H1 (cell line): ENCODE measurements around the gene MED16. TPM values are rescaled to one million over a fixed set of nuclear protein-coding genes. Genes with fewer than 3 reads are reported as not detected.

ENCODE experiments used
- CHD2 ChIP-seq: IDR thresholded peaks from 2 replicates; pipeline ENCODE4 v1.6.1; 2012; ENCODE audit warnings: low read length, improper control_type of control experiment
- CREB1 ChIP-seq: IDR thresholded peaks from 2 replicates; pipeline ENCODE4 v1.6.1; 2012; ENCODE audit warnings: inconsistent platforms
- CTBP2 ChIP-seq: IDR thresholded peaks from 2 replicates; pipeline ENCODE4 v1.7.0; 2011; ENCODE audit warnings: borderline replicate concordance, mild to moderate bottlenecking, moderate library complexity, mixed read lengths, low read length; ENCODE audit not compliant: insufficient read depth, insufficient read length
- EP300 ChIP-seq, 2 experiments: IDR thresholded peaks; 1 replicate in 1 of 2; 2 replicates in 1 of 2; pipeline ENCODE4 v1.6.1; 2011 to 2012; ENCODE audit warnings: low read depth in 2 of 2, low read length in 2 of 2, mild to moderate bottlenecking in 2 of 2, borderline replicate concordance in 1 of 2, inconsistent platforms in 1 of 2, moderate library complexity in 1 of 2
- EZH2 ChIP-seq: fragments of 200-600 bp; sonication (generic); IDR thresholded peaks from 2 replicates; pipeline ENCODE4 v1.7.1; 2012; ENCODE audit warnings: low read depth, mild to moderate bottlenecking, moderate library complexity, low read length, inconsistent platforms; ENCODE audit not compliant: severe bottlenecking
- FOSL1 ChIP-seq: IDR thresholded peaks from 2 replicates; pipeline ENCODE4 v1.6.1; 2011; ENCODE audit warnings: mild to moderate bottlenecking, low read depth, low read length, moderate library complexity; ENCODE audit not compliant: insufficient read depth
- GABPA ChIP-seq: IDR thresholded peaks from 2 replicates; pipeline ENCODE4 v1.6.1; 2011; ENCODE audit warnings: mild to moderate bottlenecking, low read length, moderate library complexity, borderline replicate concordance; ENCODE audit not compliant: insufficient read depth
- HDAC2 ChIP-seq, 2 experiments: fragments of 300-600 bp in 1 of 2; sonication (generic) in 1 of 2; IDR thresholded peaks; 2 replicates each; pipeline ENCODE4 v1.6.1; 2011 to 2012; ENCODE audit warnings: low read depth in 2 of 2, low read length in 2 of 2, mild to moderate bottlenecking in 2 of 2, moderate library complexity in 2 of 2, borderline replicate concordance in 1 of 2, inconsistent platforms in 1 of 2
- JUND ChIP-seq: IDR thresholded peaks from 2 replicates; pipeline ENCODE4 v1.6.1; 2011; ENCODE audit warnings: mild to moderate bottlenecking, improper control_type of control experiment, low read length
- KDM4A ChIP-seq: IDR thresholded peaks from one replicate; pipeline ENCODE4 v1.7.1; 2012; ENCODE audit warnings: low read depth, mild to moderate bottlenecking, moderate library complexity, low read length, inconsistent platforms; ENCODE audit not compliant: severe bottlenecking
- NANOG ChIP-seq: IDR thresholded peaks from 2 replicates; pipeline ENCODE4 v1.6.1; 2011; ENCODE audit warnings: low read length, low read depth, mild to moderate bottlenecking, inconsistent platforms; ENCODE audit not compliant: insufficient read depth, poor library complexity, severe bottlenecking
- PHF8 ChIP-seq: fragments of 200-600 bp; sonication (generic); conservative IDR thresholded peaks from 2 replicates; pipeline ENCODE4 v1.7.1; 2012; ENCODE audit warnings: low read depth, mild to moderate bottlenecking, inconsistent platforms, low read length, moderate library complexity
- POU5F1 ChIP-seq: IDR thresholded peaks from 2 replicates; pipeline ENCODE4 v1.6.1; 2011; ENCODE audit warnings: low read depth, mild to moderate bottlenecking, low read length, moderate library complexity
- RBBP5 ChIP-seq: IDR thresholded peaks from 2 replicates; pipeline ENCODE4 v1.7.1; 2012; ENCODE audit warnings: low read depth, mild to moderate bottlenecking, inconsistent platforms, low read length, moderate library complexity, borderline replicate concordance
- RNF2 ChIP-seq: fragments of 200-900, 300-1000 bp; sonication (generic); IDR thresholded peaks from 2 replicates; pipeline ENCODE4 v1.7.1; 2016; ENCODE audit warnings: borderline replicate concordance, low read depth, mild to moderate bottlenecking, antibody characterized with exemption, low read length; ENCODE audit not compliant: poor library complexity, severe bottlenecking; ENCODE audit errors: missing control alignments
- SIRT6 ChIP-seq: IDR thresholded peaks from one replicate; pipeline ENCODE4 v1.7.1; 2012; ENCODE audit warnings: low read length, inconsistent platforms
- SP2 ChIP-seq: IDR thresholded peaks from 2 replicates; pipeline ENCODE4 v1.6.1; 2012; ENCODE audit warnings: mild to moderate bottlenecking, low read length, inconsistent platforms
- TAF7 ChIP-seq: optimal IDR thresholded peaks from 2 replicates; pipeline ENCODE3; 2011; ENCODE audit warnings: low read depth, mild to moderate bottlenecking, inconsistent platforms, low read length, moderate library complexity, borderline replicate concordance
- TCF12 ChIP-seq: IDR thresholded peaks from 2 replicates; pipeline ENCODE4 v1.6.1; 2011; ENCODE audit warnings: low read depth, mild to moderate bottlenecking, low read length
- TEAD4 ChIP-seq: IDR thresholded peaks from 2 replicates; pipeline ENCODE4 v1.6.1; 2012; ENCODE audit warnings: low read depth, low read length, inconsistent platforms, mixed read lengths
- YY1 ChIP-seq: IDR thresholded peaks from 2 replicates; pipeline ENCODE4 v1.6.1; 2011; ENCODE audit warnings: low read depth, mild to moderate bottlenecking, low read length
- polyA plus RNA-seq, 7 experiments: library from polyadenylated mRNA; depleted of rRNA in 3 of 7; stranded (reverse) in 5 of 7; unstranded in 2 of 7; fragments of >200 nt in 5 of 7; fragments of 200-250 nt in 2 of 7; gene quantifications; 1 replicate in 5 of 7; 2 replicates in 1 of 7; 4 replicates in 1 of 7; pipeline versions ENCODE4 v1.2.1 to v1.2.3, GENCODE V29; 2011 to 2013; ENCODE audit warnings: missing spikeins in 2 of 7, mixed read lengths in 2 of 7
- total RNA-seq: library from RNA; stranded (reverse); fragmentation: NEBNext Ultra II Directional; extraction: Animal tissue kit (Norgen Biotek cat#: 25700); gene quantifications from 2 replicates; pipeline ENCODE4 v1.2.1, GENCODE V29; 2021
- TF ChIP-seq, protein P1 (sequence below): IDR thresholded peaks from 2 replicates; pipeline ENCODE4 v1.6.1; 2012; ENCODE audit warnings: inconsistent platforms

The MED16 gene
- total and polyA plus RNA-seq, 2 of the 8 experiments (the other 6 are each of a cell fraction or from before 2014, with no cell fraction given), result 51.0 to 67.2 TPM

DNA sequence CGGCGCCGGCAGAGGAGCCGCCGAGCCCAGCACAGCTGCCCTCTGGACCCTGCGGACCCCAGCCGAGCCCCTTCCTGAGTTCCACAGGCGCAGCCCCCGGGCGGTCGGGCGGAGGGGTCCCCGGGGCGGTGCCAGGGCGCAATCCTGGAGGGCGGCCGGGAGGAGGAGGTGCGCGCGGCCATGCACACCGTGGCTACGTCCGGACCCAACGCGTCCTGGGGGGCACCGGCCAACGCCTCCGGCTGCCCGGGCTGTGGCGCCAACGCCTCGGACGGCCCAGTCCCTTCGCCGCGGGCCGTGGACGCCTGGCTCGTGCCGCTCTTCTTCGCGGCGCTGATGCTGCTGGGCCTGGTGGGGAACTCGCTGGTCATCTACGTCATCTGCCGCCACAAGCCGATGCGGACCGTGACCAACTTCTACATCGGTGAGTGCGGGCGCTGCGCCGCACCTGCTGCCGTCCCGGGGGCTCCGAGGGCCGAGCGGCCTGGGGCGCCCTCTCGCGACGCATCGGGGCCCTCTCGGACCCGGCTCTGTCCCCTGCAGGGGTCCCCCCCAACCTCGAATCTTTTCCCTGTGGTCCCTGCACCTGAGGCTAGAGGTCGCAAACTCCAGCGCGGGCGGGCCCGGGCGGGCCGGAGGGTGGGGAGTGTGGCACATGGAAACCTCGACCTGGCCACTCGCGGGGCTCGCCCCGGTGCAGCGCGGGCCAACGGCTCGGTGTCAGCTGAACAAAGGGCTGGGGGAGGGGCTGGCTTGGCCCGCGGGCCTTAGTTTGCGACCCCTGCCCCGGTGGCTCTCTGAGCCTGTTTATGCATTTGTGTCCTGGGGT lies 24.6 kb upstream of the MED16 start, which contains the start of gene KISS1R (continued):
- peak; percentile 92 for TF ChIP-seq KDM4A
- TF ChIP-seq EP300 (IDR thresholded peaks at IDR 0.05; ENCODE audit: borderline replicate concordance in 1 of 2, low read depth in 2 of 2, low read length in 2 of 2), result 0 out of 3 replicates have a peak, but pooled peaks of 1 of the 2 experiments have one; percentile 28
- no peak for TF ChIP-seq POU5F1
- no peak for TF ChIP-seq PHF8
- no peak for TF ChIP-seq JUND
- peak; percentile 81 for TF ChIP-seq TCF12
- TF ChIP-seq CTBP2, result no peak
- TF ChIP-seq HDAC2 (IDR thresholded peaks at IDR 0.05; ENCODE audit: borderline replicate concordance in 1 of 2, low read depth in 2 of 2, low read length in 2 of 2), result no peak
- no peak for TF ChIP-seq SIRT6
- no peak for TF ChIP-seq RNF2
- TF ChIP-seq FOSL1, result no peak
- TF ChIP-seq CREB1, result peak; percentile 83
- TF ChIP-seq TEAD4, result no peak
- no peak for TF ChIP-seq SP2
- TF ChIP-seq NANOG, result no peak
- peak; percentile 75 for TF ChIP-seq GABPA
- peak; percentile 51; the same call in 1 of the 2 replicates for TF ChIP-seq YY1
- peak; percentile 52 for TF ChIP-seq RBBP5
- TF ChIP-seq, protein P1, sequence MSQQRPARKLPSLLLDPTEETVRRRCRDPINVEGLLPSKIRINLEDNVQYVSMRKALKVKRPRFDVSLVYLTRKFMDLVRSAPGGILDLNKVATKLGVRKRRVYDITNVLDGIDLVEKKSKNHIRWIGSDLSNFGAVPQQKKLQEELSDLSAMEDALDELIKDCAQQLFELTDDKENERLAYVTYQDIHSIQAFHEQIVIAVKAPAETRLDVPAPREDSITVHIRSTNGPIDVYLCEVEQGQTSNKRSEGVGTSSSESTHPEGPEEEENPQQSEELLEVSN, result peak; percentile 67
- no peak for TF ChIP-seq TAF7
- TF ChIP-seq CHD2, result no peak
- TF ChIP-seq EZH2, result peak; percentile 23
